ENCODE data around the gene RAB11FIP5. TPM values are rescaled to one million over a fixed set of nuclear protein-coding genes. Genes with fewer than 3 reads are reported as not detected.

RAB11FIP5 gene
- total and polyA plus RNA-seq, 9 donors = 16.1 to 57.3 (median 25.0) TPM

DNA sequence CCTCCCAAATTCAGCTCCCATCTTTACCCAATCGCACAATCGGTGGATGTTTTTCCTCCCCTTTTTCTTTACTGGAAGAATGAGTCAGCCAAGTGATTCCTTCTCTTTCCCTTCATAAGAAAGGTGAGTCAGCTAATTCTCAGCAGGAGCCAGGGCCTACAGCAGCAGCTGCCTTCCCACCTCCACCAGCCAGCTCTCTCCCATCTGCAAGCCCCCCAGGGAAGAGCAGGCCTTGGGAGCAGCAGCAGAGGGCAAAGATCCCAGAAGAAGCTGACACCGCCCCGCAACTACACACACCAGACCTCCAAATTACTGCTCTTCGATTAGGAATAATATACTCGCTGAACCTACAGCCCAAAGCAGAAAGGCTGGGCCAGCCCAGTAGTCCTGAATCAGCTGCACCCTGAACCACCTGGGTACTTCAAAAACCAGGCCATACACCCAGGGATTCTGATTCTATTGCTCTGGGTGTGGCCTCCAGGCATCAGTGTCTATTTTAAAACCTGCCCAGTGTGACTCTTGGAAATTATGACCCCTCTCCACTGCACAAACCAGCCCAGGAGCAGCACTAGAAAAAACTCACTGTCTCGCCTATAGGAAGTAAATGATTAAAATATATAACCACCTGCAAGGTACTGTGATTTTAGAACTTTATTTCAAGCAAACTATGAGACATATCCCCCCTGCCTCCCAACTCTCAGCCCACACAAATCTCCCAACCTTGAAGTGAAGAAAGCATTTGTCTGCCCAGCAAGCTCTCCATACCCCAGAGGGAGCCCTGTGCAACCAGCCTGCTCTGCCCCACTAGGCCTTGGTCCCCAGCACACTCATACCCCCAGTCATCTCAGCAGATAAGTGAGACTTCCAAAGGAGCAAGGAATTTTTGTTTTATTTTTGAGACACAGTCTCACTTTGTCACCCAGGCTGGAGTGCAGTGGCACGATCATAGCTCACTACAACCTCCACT is 48.6 kb downstream of the RAB11FIP5 start:
- no peak for TF ChIP-seq EP300 (IDR thresholded peaks at IDR 0.05)
- TF ChIP-seq POLR2A (IDR thresholded peaks at IDR 0.05) = no peak
- TF ChIP-seq, protein P1, sequence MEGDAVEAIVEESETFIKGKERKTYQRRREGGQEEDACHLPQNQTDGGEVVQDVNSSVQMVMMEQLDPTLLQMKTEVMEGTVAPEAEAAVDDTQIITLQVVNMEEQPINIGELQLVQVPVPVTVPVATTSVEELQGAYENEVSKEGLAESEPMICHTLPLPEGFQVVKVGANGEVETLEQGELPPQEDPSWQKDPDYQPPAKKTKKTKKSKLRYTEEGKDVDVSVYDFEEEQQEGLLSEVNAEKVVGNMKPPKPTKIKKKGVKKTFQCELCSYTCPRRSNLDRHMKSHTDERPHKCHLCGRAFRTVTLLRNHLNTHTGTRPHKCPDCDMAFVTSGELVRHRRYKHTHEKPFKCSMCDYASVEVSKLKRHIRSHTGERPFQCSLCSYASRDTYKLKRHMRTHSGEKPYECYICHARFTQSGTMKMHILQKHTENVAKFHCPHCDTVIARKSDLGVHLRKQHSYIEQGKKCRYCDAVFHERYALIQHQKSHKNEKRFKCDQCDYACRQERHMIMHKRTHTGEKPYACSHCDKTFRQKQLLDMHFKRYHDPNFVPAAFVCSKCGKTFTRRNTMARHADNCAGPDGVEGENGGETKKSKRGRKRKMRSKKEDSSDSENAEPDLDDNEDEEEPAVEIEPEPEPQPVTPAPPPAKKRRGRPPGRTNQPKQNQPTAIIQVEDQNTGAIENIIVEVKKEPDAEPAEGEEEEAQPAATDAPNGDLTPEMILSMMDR (IDR thresholded peaks at IDR 0.05) = no peak
- intact Hi-C loops (cut with DNase I) = no loop called here
- Histone ChIP-seq H3K27me3 (no peaks in the 10 kb centered on the region), H3K9me3 (no peaks in the 10 kb centered on the region), H3K36me3 (no peaks in the 10 kb centered on the region), H3K4me3 (no peak overlapping the region), H3K27ac (no peak overlapping the region), H3K4me1 (ENCODE audit: insufficient read depth) (no peaks in the 10 kb centered on the region)
- 69 to 76% (median 76%) methylated on average over 8 of the region's 8 CpGs for WGBS, 3 donors
- DNase-seq = no peak

DNA sequence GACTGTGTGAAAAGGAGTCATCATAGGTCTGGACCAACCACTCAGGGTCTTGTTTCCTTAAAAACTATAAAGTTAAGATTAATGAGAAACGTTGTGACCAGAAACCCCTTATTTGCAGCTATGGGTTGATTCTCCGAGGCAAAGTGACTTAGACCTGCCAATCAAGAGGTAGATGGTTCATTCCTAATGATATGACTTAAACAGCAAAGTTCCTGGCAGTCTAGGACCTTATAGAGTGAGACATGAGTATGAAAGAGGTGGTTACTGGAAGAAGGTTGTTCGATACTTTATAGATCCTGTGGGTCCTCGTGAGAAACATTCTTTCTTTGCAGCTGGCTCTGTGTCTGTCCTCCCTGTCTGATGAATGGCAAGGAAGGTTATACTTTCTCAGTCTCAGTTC is 49.3 kb downstream of the RAB11FIP5 start:
- no peaks in the 10 kb centered on the region for H3K36me3 ChIP-seq
- no peak for DNase-seq
- no peaks in the 10 kb centered on the region for H3K9me3 ChIP-seq
- no peak overlapping the region for H3K4me3 ChIP-seq
- no peaks in the 10 kb centered on the region for H3K27me3 ChIP-seq
- 66 to 84% (median 73%) methylated on average over 4 of the region's 4 CpGs for WGBS, 3 donors
- H3K4me1 ChIP-seq (ENCODE audit: insufficient read depth) = no peaks in the 10 kb centered on the region
- intact Hi-C loops (cut with DNase I) = no loop called here
- H3K27ac ChIP-seq = no peak overlapping the region
- no peak for TF ChIP-seq POLR2A (IDR thresholded peaks at IDR 0.05)
- TF ChIP-seq, protein P1 (IDR thresholded peaks at IDR 0.05) = no peak
- no peak for TF ChIP-seq EP300 (IDR thresholded peaks at IDR 0.05)

DNA sequence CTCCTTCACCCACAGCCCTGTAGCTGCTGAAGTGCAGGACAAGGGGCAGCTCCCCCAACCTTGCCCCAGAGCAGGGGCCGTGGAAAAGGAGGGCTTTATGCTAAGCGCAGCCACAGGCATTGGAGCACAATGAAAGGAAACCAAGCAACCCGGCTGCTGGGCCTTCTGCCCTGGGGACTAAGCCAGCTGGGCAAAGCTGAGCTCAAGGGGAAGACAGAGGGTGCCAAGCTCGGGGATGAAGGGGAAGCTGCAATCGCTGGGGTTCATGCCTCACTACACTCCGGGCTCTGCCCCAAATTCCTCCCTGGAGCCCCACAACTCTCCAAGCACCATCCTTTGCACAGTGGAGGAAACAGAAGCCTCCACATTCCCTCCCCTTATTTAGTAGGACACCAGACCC is 53.6 kb downstream of the RAB11FIP5 start:
- H3K9me3 ChIP-seq = no peaks in the 10 kb centered on the region
- no peak for DNase-seq
- WGBS, 3 donors = 91 to 98% (median 93%) methylated on average over 6 of the region's 6 CpGs
- no peaks in the 10 kb centered on the region for H3K4me1 ChIP-seq (ENCODE audit: insufficient read depth)
- no peaks in the 10 kb centered on the region for H3K27me3 ChIP-seq
- TF ChIP-seq, protein P1 (IDR thresholded peaks at IDR 0.05) = no peak
- no peak for TF ChIP-seq EP300 (IDR thresholded peaks at IDR 0.05)
- TF ChIP-seq POLR2A (IDR thresholded peaks at IDR 0.05) = no peak
- H3K36me3 ChIP-seq = no peaks in the 10 kb centered on the region
- intact Hi-C loops (cut with DNase I) = no loop called here
- no peak overlapping the region for H3K4me3 ChIP-seq
- H3K27ac ChIP-seq = no peak overlapping the region

DNA sequence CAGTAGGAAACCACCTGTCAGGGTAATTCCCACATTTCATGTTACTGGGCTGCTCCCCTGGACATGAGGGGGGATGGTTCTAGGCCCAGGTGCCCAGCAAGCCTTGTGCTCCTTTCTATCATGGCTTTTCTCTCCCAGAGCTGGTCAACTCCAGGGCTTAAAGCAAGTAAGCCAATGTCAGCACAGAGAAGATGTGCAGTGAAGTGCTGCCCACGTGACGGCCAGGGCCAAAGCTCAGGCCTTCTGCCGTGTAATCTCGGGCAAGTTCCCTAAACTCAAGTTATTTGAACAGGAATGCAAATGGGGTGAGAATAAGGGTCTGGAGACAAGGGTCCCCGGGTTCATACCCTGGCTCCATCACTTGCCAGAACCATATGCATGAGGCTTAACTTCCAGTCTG is 57.8 kb downstream of the RAB11FIP5 start:
- Histone ChIP-seq H3K27ac (no peak overlapping the region), H3K27me3 (no peaks in the 10 kb centered on the region), H3K4me3 (no peak overlapping the region), H3K36me3 (no peaks in the 10 kb centered on the region), H3K9me3 (no peaks in the 10 kb centered on the region), H3K4me1 (ENCODE audit: insufficient read depth) (no peaks in the 10 kb centered on the region)
- WGBS, 3 donors = 82 to 95% (median 86%) methylated on average over 5 of the region's 5 CpGs
- intact Hi-C loops (cut with DNase I) = no loop called here
- TF ChIP-seq POLR2A (IDR thresholded peaks at IDR 0.05) (no peak), EP300 (IDR thresholded peaks at IDR 0.05) (no peak)
- TF ChIP-seq, protein P1 (IDR thresholded peaks at IDR 0.05) = no peak
- no peak for DNase-seq
